GM21515 (cell line): ENCODE data around the gene EMC9.

Experiments used
- ATAC-seq: cut with Tn5 transposase; IDR thresholded peaks from one replicate; pipeline ENCODE4 v1.9.1; 2021; ENCODE audit not compliant: unreplicated experiment

EMC9 gene

DNA sequence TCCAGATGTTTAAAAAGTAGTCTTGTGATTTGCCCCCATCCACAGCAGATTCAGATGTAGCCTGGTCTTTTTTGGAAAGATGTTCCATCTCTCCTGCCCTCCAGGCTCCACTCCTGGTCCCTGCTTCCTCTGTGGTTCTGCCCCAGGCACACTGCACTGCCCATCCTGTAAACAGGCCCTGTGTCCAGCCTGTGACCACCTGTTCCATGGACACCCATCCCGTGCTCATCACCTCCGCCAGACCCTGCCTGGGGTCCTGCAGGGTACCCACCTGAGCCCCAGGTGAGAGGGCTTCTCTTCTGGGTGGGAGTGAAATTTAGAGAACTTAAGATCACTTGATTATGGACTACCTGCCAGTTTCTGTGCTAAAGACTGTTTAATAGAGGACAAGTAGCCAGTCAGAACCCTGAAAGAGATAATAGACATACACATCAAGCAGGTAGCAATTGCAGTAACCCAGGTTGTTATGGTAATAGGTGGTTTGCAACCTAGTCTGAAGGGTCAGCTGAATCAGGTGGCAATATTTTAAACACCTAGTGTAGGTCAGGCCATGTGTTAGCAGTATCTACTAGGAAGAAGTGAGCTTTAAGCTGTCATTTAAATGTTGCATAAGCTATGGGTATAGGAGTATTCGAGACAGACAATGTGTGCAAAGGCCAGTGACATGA is 8.0 kb upstream of the EMC9 start:
- no peak for ATAC-seq

DNA sequence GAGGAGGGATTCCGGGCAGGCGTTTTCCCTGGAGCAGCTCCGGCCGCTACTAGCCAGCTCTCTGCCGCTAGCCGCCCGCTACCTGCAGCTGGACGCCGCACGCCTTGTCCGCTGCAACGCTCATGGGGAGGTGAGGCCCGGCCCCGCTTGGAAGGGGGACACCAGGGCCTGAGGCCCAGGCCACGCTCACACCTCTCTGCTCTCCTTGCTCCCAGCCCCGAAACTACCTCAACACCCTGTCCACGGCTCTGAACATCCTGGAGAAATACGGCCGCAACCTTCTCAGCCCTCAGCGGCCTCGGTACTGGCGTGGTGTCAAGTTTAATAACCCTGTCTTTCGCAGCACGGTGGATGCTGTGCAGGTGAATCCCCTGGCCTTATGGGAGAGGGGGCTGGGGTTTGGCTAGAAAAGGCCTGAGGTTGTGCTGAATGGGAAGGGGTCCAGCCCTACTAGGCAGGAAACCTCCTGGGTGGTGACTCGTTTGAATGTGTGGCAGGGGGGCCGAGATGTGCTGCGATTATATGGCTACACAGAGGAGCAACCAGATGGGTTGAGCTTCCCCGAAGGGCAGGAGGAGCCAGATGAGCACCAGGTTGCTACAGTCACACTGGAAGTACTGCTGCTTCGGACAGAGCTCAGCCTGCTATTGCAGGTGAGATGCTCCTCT is 6.5 kb upstream of the EMC9 start:
- no peak for ATAC-seq

DNA sequence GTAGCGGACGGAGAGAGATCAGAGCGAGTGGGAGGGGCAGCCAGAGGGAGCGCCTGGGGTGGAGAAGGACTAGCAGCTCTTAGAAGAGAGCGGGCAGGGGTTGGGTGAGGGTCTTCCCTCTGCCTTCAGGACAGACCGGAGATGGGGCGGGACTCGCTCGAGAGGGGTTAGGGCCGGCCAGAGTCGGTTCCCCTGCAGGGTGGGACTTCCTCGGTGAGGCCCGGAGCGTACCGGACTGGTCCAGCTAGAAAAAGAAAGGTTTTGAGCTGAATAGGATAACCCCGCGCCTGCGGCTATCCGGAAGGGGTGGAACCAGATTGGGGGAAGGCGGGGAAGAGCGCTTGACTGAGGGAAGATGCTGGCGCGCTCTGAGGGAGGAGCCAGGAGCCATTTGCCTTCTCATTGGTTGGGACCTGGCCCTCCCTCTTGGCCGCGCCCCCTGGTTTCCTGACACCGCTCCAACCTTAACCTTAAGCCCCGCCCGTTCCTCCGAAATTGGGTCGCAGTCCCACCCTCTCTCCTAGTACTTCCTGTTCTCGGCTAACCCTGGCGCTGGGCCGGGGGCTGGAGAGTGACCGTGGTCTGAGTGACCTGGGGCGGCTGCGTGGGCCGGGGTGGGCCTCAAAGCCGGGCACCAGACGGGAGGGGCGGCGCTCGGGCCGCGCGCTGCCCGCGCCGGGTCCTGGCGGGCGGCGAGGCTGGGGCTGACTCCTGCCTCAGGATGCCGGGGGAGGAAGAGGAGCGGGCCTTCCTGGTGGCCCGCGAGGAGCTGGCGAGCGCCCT is 5.8 kb upstream of the EMC9 start, which contains the start of gene RNF31:
Gene RNF31, plus strand, starts transcription at position 521 of the 783 bp plus-strand sequence. Its CDS starts 201 bp downstream, at position 722.
- ATAC-seq = peak; percentile 78

DNA sequence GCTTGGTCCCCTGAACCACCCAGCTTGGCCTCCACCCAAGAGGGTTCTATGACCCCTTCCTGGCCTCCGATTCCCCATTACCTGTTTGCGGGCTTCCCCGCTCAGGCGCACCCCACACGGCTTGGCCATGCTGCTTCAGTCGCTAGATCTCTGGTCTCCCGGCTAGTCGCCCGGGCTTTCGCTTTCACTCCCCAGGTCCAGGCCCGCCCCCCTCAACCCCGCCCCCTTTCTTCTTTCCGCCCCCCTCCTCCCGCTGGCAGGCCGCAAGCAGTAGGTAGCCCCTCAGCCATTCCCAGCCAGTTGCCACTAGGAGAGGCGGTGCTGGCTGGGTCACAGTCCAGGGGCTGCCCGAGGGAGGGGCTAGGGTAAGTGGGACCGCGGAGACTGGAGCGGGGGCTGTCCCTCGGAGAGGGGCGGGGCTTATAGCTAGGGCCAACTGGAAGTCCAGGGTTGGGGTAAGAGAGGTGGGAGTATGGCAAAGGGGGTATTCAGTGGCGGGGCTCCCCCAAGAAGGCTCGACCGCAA is 5.1 kb upstream of the EMC9 start, which contains the start of gene PSME2:
Gene PSME2, minus strand, starts transcription at position 158 of the 525 bp plus-strand sequence. Its CDS starts 29 bp downstream, at position 129.
- ATAC-seq = peak; percentile 55

DNA sequence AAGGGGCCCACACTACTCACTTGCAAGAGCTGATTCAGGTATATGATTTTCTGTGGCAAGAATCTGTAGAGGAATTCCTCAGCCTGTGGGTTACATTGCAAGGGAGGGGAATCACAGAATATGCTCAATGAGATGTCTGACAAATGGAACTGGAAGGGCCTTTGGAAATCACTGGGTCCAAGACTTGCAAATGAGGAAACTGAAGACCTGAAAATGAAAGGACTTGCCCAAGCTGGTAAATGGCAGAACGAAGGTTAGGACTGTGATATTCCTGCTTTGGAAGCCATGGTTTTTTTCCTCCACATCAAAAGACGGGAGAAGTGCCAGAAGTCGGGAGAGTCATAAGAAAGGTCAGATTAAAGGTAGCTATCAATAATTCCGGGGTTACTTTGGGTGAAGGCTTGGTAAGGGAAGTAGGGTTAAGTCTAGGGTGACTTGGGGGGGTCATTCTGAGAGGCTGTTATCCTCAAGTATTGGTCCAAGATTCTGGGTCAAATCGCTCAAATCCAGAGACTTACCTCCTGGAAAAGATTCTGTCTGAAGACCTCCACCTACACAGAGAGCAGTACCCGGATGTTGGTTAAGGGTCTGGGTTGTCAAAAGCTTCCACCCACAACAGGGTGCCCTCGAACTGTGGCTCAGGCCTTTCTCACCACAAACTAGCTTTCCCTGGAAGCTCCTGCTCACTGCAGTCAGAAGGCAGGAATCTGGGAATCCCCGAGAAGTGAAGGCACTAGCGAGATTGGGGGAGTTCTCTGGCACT is 4.5 kb upstream of the EMC9 start:
- ATAC-seq = no peak

DNA sequence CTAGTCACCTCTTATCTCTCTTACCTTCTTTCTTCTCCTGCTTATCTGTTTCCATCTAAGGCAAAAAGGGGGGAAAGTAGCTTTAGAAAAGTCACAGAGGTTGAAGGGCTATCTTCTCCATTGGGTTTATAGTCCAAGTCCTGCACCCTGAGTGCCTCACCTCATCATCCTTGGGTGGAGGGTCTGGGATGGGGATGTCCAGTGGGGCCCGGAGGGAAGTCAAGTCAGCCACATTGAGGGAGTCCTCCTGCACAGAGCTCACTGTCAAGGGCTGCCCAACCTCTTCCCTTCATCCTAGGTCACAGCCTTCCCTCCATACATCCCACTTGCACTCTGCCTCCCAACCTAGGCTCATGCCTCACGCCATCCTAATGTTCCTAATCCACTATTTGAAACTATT is 3.8 kb upstream of the EMC9 start:
- ATAC-seq = no peak

DNA sequence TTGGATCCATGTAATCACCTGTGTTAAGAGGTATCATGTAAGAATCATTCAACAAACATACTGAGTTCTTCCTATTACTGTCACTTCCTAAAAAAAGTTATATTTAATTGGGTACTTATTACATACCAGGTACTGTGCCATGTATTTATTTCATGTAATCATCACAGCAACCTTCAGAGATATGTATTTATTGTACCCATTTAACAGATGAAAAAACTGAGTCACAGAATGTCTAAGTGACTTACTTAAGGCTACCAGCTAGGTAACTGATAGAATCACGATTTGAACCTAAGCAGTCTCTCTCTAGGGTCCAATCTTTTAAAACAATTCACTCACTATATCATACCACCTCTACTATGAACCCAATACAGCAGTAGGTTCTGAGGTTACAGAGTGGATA is 3.1 kb upstream of the EMC9 start:
- no peak for ATAC-seq

DNA sequence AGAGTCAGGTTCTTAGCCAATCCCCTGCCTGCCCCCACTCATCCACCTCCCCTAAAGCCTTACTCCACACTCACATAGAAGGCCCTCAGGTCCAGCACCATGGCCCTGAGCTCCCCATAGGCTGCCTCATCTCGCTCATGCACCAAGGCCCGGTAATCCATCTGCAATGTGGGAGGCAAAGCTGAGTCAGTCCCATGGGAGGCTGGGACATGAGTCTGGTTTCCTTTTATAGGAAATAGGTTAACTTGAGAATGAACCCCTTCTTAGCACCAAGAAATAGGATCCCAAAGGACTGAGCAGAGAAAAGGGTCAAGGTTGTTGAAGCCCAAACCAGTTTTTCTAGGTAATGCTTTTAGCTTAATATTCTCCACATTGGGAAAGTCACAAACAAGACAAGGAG is 2.1 kb upstream of the EMC9 start:
- ATAC-seq = no peak

DNA sequence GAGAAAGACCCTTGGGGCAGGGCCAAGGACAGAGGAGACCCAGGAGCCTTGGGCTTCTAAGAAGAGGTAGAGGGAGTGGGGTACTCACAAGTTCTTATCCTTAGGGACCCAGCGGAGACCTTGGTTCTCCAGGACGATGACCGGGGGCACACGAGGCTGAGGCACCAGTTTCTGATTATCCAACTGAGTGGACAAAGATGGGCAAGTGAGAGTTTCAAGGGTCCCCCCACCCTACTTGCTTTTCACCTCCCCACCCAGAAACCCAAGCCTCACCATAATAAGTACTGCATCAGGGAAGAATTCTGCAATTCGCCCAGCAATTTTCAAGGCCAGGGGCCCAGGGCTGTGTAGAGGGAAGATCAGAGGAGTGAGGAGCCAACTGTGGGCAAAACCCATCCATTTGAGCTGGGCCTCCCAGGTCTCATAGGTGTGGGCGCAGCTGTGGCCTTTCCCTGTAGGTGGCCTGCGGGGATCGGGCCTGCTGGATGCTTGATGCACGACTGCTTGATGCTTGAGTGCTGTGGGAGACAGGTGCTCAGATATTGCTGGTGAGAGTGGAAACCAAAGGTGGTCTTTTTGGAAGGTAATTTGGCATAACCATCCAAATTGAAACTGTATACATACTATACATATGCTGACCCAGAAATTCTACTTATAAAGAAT is 2.0 kb downstream of the EMC9 start:
- ATAC-seq = no peak

DNA sequence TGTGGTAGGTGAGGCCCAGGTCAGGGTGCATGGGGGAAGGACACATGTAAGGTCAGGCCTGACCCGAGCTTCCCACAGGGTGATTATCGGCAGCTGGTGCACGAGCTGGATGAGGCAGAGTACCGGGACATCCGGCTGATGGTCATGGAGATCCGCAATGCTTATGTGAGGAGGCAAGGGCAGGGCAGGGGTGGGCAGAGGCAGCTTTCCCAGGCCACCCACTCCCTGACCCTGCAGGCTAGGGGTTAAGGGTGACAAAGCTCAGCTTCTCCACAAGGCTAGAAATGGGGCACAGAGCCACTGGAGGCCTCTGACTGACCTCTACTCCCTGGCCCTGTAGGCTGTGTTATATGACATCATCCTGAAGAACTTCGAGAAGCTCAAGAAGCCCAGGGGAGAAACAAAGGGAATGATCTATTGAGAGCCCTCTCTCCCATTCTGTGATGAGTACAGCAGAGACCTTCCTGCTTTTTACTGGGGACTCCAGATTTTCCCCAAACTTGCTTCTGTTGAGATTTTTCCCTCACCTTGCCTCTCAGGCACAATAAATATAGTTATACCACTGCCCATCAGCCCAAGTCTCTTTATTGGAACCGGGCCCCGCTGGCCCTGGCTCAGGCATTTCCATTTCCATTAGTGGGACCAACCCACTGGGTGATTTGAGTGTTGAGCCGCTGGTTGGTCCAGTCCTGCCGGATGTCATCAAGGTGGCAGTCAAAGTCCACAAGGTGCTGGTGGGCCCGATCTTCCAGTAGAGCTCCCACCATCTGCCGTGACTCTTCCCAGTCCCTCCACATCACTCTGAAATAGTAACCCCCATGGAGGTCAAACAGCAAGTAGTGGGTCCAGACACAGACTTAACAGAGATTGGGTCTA is 2.8 kb downstream of the EMC9 start:
- no peak for ATAC-seq

DNA sequence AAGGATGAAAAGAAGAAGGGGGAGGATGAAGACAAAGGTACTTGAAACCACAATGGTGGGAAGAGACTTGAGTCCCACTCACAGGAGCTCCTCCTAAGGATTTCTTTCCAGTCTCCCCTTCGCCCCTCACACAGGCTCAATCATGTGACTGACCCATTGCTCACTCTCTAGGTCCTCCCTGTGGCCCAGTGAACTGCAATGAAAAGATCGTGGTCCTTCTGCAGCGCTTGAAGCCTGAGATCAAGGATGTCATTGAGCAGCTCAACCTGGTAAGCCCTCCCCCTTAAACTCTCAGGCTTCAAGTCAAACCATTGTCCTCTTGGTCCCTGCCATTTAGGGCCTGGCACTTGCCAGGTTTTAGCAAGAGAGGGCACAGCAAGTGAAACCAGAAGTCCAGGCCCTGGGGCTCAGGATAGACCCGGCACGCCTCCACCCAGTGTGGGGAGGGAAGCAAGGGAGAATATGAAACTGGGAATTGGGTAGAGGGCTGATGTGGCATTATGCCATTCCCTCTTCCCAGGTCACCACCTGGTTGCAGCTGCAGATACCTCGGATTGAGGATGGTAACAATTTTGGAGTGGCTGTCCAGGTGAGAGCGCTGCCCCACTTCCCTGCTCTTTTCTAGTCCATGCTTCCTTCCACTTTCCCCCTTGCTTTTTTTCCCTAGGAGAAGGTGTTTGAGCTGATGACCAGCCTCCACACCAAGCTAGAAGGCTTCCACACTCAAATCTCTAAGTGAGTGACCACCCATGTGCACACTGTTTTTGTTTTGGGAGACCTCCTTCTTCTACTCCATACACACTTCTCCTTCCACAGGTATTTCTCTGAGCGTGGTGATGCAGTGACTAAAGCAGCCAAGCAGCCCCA is 3.6 kb downstream of the EMC9 start:
- ATAC-seq = no peak

DNA sequence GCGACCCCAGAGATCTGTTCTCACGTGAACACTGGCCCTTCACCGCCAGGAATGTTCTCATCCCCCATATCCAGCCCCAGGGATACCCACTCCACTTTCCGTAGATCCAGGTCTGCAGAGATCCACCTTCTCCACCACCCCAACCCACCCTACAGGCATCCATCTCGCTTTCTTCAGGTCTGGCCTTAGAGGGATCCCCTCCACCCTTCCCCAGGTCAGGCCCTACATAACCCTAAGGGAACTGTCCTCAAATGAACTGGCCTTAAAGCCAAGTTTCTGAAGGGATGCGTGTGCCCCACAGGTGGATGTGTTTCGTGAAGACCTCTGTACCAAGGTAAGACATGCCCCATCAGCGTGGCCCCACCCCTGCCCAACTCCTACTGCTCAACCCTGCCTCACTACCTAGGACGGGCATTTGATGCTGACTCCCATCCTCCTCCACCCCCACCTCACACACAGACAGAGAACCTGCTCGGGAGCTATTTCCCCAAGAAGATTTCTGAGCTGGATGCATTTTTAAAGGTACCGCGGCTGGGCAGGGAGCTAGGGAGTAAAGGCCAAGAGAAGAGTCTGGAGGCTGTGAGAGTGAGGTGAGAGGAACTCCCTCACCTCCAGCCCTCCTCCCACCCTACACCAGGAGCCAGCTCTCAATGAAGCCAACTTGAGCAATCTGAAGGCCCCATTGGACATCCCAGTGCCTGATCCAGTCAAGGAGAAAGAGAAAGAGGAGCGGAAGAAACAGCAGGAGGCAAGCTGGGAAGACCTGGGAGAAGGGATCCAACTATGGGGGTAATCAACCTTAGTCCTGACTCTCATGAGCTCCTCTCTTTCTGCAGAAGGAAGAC is 4.5 kb downstream of the EMC9 start:
- ATAC-seq = no peak

DNA sequence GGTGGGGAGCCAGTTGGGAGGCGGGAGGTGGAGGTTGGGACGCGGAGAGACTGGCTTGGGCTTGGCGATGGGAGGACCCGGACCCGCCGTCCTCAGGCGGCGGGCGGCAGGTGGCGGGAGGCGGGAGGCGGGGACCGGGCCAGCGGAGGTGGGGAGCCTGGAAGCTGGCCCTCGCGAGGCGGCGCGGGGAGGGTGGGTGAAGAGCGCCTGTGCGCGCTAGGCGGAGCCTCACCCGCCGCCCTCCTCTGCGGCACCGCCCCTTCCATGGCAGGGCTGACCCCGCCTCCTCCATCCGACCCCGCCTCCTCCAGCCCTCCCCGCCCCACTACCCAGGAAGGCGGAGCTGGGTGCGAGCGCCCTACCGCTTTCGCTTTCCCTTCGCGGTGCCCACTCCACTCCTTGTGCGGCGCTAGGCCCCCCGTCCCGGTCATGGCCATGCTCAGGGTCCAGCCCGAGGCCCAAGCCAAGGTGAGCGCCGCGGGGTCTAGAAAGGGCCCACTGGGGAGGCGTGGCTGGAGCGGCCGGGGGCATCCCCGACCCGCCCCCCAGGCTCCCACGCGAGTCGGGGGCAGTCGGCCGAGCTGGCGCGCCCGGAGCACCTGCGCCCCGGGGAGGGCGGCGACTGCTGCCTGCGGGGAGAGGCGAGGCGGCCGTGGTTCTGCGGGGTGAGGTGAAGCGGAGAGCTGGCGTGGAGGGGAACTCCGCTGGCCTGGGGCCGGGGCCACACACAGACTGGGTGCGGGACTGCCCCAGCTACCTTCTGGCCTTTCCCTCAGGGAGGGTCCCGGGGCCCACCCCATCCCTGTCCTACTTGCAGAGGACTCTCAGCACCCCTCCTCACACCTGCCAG is 5.3 kb downstream of the EMC9 start, which contains the start of gene PSME1:
Gene PSME1, plus strand, starts transcription at position 361 of the 850 bp plus-strand sequence. Its CDS starts 69 bp downstream, at position 430.
- ATAC-seq = peak; percentile 79

DNA sequence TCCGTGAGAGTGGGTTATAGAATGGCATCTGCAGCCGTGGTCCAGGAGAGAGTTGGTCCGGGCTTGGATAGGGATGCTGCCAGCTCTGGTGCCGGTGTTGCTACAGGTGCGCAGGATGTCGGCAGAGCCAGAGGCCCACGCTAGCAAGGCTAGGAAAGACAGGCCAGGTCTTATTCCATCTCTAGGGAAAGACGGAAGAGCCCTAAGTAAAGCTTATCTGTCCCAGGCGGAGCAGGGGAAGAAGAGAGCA is 5.9 kb downstream of the EMC9 start:
- ATAC-seq = peak; percentile 4

DNA sequence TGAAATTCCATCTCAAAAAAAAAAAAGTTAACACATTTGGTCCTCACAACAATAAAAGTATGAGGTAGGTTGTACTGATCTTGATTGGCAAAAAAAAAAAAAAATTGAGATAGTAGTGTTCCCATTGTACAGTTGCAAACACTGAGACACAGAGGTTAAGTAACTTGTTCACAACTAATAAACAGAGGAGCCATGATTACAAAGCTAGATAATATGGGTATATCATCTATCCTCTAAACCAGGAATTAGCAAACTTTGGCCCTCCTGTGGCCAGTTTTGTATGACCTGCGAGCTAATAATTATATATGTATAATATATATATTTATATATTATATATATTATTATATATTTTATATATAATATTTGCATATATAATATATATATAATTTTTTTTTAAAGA is 7.7 kb downstream of the EMC9 start:
- ATAC-seq = no peak

DNA sequence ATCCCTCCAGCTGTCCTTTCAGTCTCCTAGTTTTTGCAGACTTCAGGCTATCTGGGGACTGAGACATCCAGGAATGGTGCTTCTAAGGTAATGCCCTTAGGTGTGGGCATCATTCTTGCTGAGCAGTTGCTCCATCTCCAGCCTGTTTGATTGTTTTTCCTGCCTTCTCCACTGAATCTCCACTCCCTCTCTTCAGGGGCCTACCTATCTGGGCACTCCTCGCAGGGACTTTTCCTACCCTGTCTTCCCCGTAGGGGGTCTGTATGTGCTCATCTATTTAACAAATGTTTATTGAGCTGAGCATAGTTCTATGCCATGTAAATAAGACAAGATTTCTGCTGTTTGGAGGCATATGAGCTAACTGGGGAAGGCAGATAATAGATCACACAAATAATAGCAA is 8.4 kb downstream of the EMC9 start:
- no peak for ATAC-seq
